Fibroblast of lung (primary cell): ENCODE results near the gene PDE4B. TPM values are rescaled to one million over a fixed set of nuclear protein-coding genes. Genes with fewer than 3 reads are reported as not detected.

Experiments
- DNase-seq, 2 donors: peaks; one replicate each; pipeline versions ENCODE4 v3.0.0 to v3.0.0-alpha.2; 2010; ENCODE audit warnings: low read depth in 2 of 2
- H2AFZ ChIP-seq: 2 replicates; pipeline ENCODE4 v1.5.1; 2012; ENCODE audit warnings: low read length, control low read depth, inconsistent platforms
- H3K27ac ChIP-seq: 2 replicates; pipeline ENCODE4 v1.5.1; 2011; ENCODE audit warnings: low read length, control low read depth; ENCODE audit not compliant: insufficient read depth
- H3K27me3 ChIP-seq: 2 replicates; pipeline ENCODE4 v1.5.1; 2011; ENCODE audit warnings: mild to moderate bottlenecking, low read length; ENCODE audit not compliant: control insufficient read depth, insufficient read depth
- H3K36me3 ChIP-seq: 2 replicates; pipeline ENCODE4 v1.5.1; 2011; ENCODE audit warnings: low read length; ENCODE audit not compliant: control insufficient read depth, insufficient read depth
- H3K4me1 ChIP-seq: 2 replicates; pipeline ENCODE4 v1.5.1; 2011; ENCODE audit warnings: low read length; ENCODE audit not compliant: control insufficient read depth, insufficient read depth; ENCODE audit errors: extremely low read depth
- H3K4me2 ChIP-seq: 2 replicates; pipeline ENCODE4 v1.5.1; 2011; ENCODE audit warnings: low read length, control low read depth; ENCODE audit not compliant: insufficient read depth; ENCODE audit errors: extremely low read depth
- H3K4me3 ChIP-seq, 4 experiments: fragments of 200-600 bp in 1 of 4; sonication (generic) in 1 of 4; replicated peaks in 1 of 4; 2 replicates each; pipeline ENCODE4 v1.5.1; 2011 to 2016; ENCODE audit warnings: low read length in 4 of 4, low read depth in 3 of 4, mild to moderate bottlenecking in 3 of 4, control low read depth in 2 of 4, inconsistent platforms in 1 of 4, mixed read lengths in 1 of 4; ENCODE audit not compliant: insufficient read depth in 1 of 4; ENCODE audit errors: control extremely low read depth in 1 of 4
- H3K79me2 ChIP-seq: 2 replicates; pipeline ENCODE4 v1.5.1; 2012; ENCODE audit warnings: mild to moderate bottlenecking, low read length, inconsistent platforms; ENCODE audit not compliant: control insufficient read depth, insufficient read depth
- H3K9ac ChIP-seq: 2 replicates; pipeline ENCODE4 v1.5.1; 2011; ENCODE audit warnings: mild to moderate bottlenecking, low read length, control low read depth; ENCODE audit not compliant: insufficient read depth
- H3K9me3 ChIP-seq: 2 replicates; pipeline ENCODE4 v1.5.1; 2012; ENCODE audit warnings: low read depth, low read length; ENCODE audit not compliant: control insufficient read depth, insufficient read depth
- H4K20me1 ChIP-seq: 2 replicates; pipeline ENCODE4 v1.5.1; 2011; ENCODE audit warnings: low read length; ENCODE audit not compliant: control insufficient read depth, insufficient read depth; ENCODE audit errors: extremely low read depth
- CTCF ChIP-seq, 2 donors: IDR thresholded peaks in 1 of 2; conservative IDR thresholded peaks in 1 of 2; 1 replicate in 1 of 2; 2 replicates in 1 of 2; pipeline ENCODE4 v1.5.1; 2011 to 2012; ENCODE audit warnings: low read length in 2 of 2, control low read depth in 1 of 2, inconsistent platforms in 1 of 2, low read depth in 1 of 2, mild to moderate bottlenecking in 1 of 2
- EZH2 ChIP-seq: IDR thresholded peaks from 2 replicates; pipeline ENCODE4 v1.5.1; 2012; ENCODE audit warnings: low read length, control low read depth, mild to moderate bottlenecking; ENCODE audit errors: missing control alignments
- polyA plus RNA-seq, 2 donors: library from polyadenylated mRNA; depleted of rRNA in 1 of 2; stranded (reverse) in 1 of 2; unstranded in 1 of 2; fragments of >200 nt; gene quantifications; 2 replicates each; pipeline ENCODE4 v1.2.1, GENCODE V29; 2011 to 2012; ENCODE audit warnings: missing spikeins in 1 of 2
- total RNA-seq: library from RNA; depleted of rRNA; stranded (reverse); fragments of >200 nt; gene quantifications from 2 replicates; pipeline ENCODE4 v1.2.1, GENCODE V29; 2014

The PDE4B gene
- total and polyA plus RNA-seq, 2 donors (not counting 1 experiment from before 2014, with no cell fraction given), result 3.7 to 19.8 TPM

GRCh38 chr1:65813956-65814355 is 21.3 kb downstream of the PDE4B start:
- Histone ChIP-seq H2AFZ (peak overlapping the region; percentile 50), H3K4me3 (no peak overlapping the region)

GRCh38 chr1:65814752-65815151 is 22.1 kb downstream of the PDE4B start:
- H4K20me1 ChIP-seq, result no peaks in the 10 kb centered on the region
- no peak for DNase-seq
- H3K36me3 ChIP-seq, result no peaks in the 10 kb centered on the region
- H3K4me2 ChIP-seq, result no peak overlapping the region
- H3K79me2 ChIP-seq, result peaks cover 2% of the 10 kb centered on the region
- H3K9me3 ChIP-seq, result no peaks in the 10 kb centered on the region
- no peak overlapping the region for H3K4me3 ChIP-seq
- H3K9ac ChIP-seq, result no peak overlapping the region
- no peaks in the 10 kb centered on the region for H3K27me3 ChIP-seq
- no peak overlapping the region for H3K27ac ChIP-seq
- peaks cover 18% of the 10 kb centered on the region for H3K4me1 ChIP-seq
- H2AFZ ChIP-seq, result no peak overlapping the region
- no peak for TF ChIP-seq CTCF (conservative IDR thresholded peaks at IDR 0.05 in 1 of 2, IDR thresholded peaks at IDR 0.05 in 1 of 2; ENCODE audit: low read depth in 1 of 2, low read length in 2 of 2)
- no peak for TF ChIP-seq EZH2

More at GRCh38 chr1:65813956-65814355, 21.3 kb downstream of the PDE4B start:
- H3K9me3 ChIP-seq, result no peaks in the 10 kb centered on the region
- H3K9ac ChIP-seq, result no peak overlapping the region
- peak overlapping the region; percentile 21 for H3K4me2 ChIP-seq
- no peaks in the 10 kb centered on the region for H3K36me3 ChIP-seq
- no peaks in the 10 kb centered on the region for H4K20me1 ChIP-seq
- no peaks in the 10 kb centered on the region for H3K27me3 ChIP-seq
- peak overlapping the region; percentile 8 for H3K27ac ChIP-seq
- DNase-seq, result peak; percentile 34 to 55
- H3K4me1 ChIP-seq, result peaks cover 20% of the 10 kb centered on the region
- H3K79me2 ChIP-seq, result peaks cover 2% of the 10 kb centered on the region
- no peak for TF ChIP-seq CTCF (conservative IDR thresholded peaks at IDR 0.05 in 1 of 2, IDR thresholded peaks at IDR 0.05 in 1 of 2; ENCODE audit: low read depth in 1 of 2, low read length in 2 of 2)
- no peak for TF ChIP-seq EZH2

- Histone ChIP-seq H3K79me2 (peaks cover 2% of the 10 kb centered on the region), H3K4me3 (no peak overlapping the region)
Measured at GRCh38 chr1:65817891-65818290, 25.2 kb downstream of the PDE4B start.

More at GRCh38 chr1:65817891-65818290, 25.2 kb downstream of the PDE4B start:
- Histone ChIP-seq H3K36me3 (no peaks in the 10 kb centered on the region), H4K20me1 (no peaks in the 10 kb centered on the region), H2AFZ (no peak overlapping the region), H3K27me3 (no peaks in the 10 kb centered on the region), H3K4me2 (no peak overlapping the region), H3K9me3 (no peaks in the 10 kb centered on the region), H3K9ac (no peak overlapping the region), H3K4me1 (peaks cover 10% of the 10 kb centered on the region), H3K27ac (no peak overlapping the region)
- DNase-seq, result no peak
- no peak for TF ChIP-seq EZH2
- no peak for TF ChIP-seq CTCF (conservative IDR thresholded peaks at IDR 0.05 in 1 of 2, IDR thresholded peaks at IDR 0.05 in 1 of 2; ENCODE audit: low read depth in 1 of 2, low read length in 2 of 2)
